Calu3 (cell line): ENCODE measurements around the gene GDPGP1. TPM values are rescaled to one million over a fixed set of nuclear protein-coding genes. Genes with fewer than 3 reads are reported as not detected.
A peak's percentile ranks its signal among the peaks of the same experiment; 100 is the strongest.

Experiments used
- BruUV-seq: library from RNA; stranded (reverse); fragments of 400-500 nt; replicated peaks from 2 replicates; lab custom pipeline; 2021; lab: Mats Ljungman, UMichigan
- CTCF ChIA-PET: fragments of 300-600 bp; sonication (Branson Sonifier 250); formaldehyde crosslinking; loops from one replicate; lab custom pipeline; 2022; ENCODE audit warnings: antibody characterized with exemption; lab: Charles Lee
- DNase-seq: peaks from one replicate; pipeline ENCODE4 v3.0.0; 2022
- H3K27ac Mint-ChIP-seq: one replicate; pipeline ENCODE4 v1.8.0; 2022; ENCODE audit warnings: mixed read lengths; ENCODE audit not compliant: unreplicated experiment
- H3K27me3 Mint-ChIP-seq: one replicate; pipeline ENCODE4 v1.8.0; 2022; ENCODE audit warnings: mixed read lengths; ENCODE audit not compliant: unreplicated experiment
- H3K36me3 Mint-ChIP-seq: one replicate; pipeline ENCODE4 v1.8.0; 2022; ENCODE audit warnings: mild to moderate bottlenecking, moderate library complexity, mixed read lengths; ENCODE audit not compliant: insufficient read depth, unreplicated experiment
- H3K4me1 Mint-ChIP-seq: one replicate; pipeline ENCODE4 v1.8.0; 2022; ENCODE audit warnings: mild to moderate bottlenecking, low read depth, mixed read lengths; ENCODE audit not compliant: unreplicated experiment
- H3K4me3 Mint-ChIP-seq: one replicate; pipeline ENCODE4 v1.8.0; 2022; ENCODE audit warnings: mild to moderate bottlenecking, low read depth, moderate library complexity, mixed read lengths; ENCODE audit not compliant: unreplicated experiment
- H3K9me3 Mint-ChIP-seq: one replicate; pipeline ENCODE4 v1.8.0; 2022; ENCODE audit warnings: low read depth, mixed read lengths; ENCODE audit not compliant: unreplicated experiment
- CTCF ChIP-seq: fragments of 200-600 bp; IDR thresholded peaks from one replicate; pipeline ENCODE4 v1.8.0; 2022; ENCODE audit warnings: antibody characterized with exemption; ENCODE audit not compliant: unreplicated experiment
- intact Hi-C: fragments of 100-400 bp; cut with micrococcal nuclease; formaldehyde crosslinking; loops from one replicate; pipeline ENCODE4 v1.10.0; 2022; ENCODE audit not compliant: unreplicated experiment
- total RNA-seq: library from RNA; stranded (reverse); gene quantifications from 2 replicates; pipeline ENCODE4 v1.2.3, GENCODE V29; 2022

GDPGP1 gene
- total RNA-seq, 1 experiment from 2014 or later = 20.3 TPM

GRCh38 chr15:90213818-90214204 lies 20.2 kb upstream of the GDPGP1 start:
- Mint-ChIP-seq H3K4me1 (peaks cover 58% of the 10 kb centered on the region), H3K27me3 (no peaks in the 10 kb centered on the region)

GRCh38 chr15:90214553-90215196 lies 19.3 kb upstream of the GDPGP1 start:
- BruUV-seq = no TSS peak
- H3K27ac Mint-ChIP-seq = no peak overlapping the region
- TF ChIP-seq CTCF = peak; percentile 38

More at GRCh38 chr15:90213818-90214204, 20.2 kb upstream of the GDPGP1 start:
- H3K9me3 Mint-ChIP-seq = no peaks in the 10 kb centered on the region
- H3K36me3 Mint-ChIP-seq = peaks cover 56% of the 10 kb centered on the region
- H3K4me3 Mint-ChIP-seq = peak overlapping the region; percentile 51
- no TSS peak for BruUV-seq
- peak overlapping the region; percentile 88 for H3K27ac Mint-ChIP-seq
- CTCF ChIA-PET = interaction anchor here (0.6 to 3.3 kb wide), 4 partner anchors 12 to 1058 kb away, joined by 4 to 13 read pairs (median 8); partner anchors contain the start of gene SEMA4B
- intact Hi-C loops = loop anchor here (2.0 kb wide), 1 partner anchor 29 kb away; no protein-coding TSS in a partner anchor
- no peak for DNase-seq
- TF ChIP-seq CTCF = no peak

GRCh38 chr15:90217671-90218394 lies 16.2 kb upstream of the GDPGP1 start:
- BruUV-seq = no TSS peak
- no peak for TF ChIP-seq CTCF
- Mint-ChIP-seq H3K27me3 (no peaks in the 10 kb centered on the region), H3K4me1 (peaks cover 30% of the 10 kb centered on the region), H3K36me3 (peaks cover 55% of the 10 kb centered on the region), H3K9me3 (no peaks in the 10 kb centered on the region), H3K27ac (no peak overlapping the region), H3K4me3 (no peak overlapping the region)
- DNase-seq = no peak
- intact Hi-C loops = no loop called here
- CTCF ChIA-PET = interaction anchor here (0.5 kb wide), 1 partner anchor 306 kb away, joined by 3 read pairs; no protein-coding TSS in a partner anchor

More at GRCh38 chr15:90214553-90215196, 19.3 kb upstream of the GDPGP1 start:
- CTCF ChIA-PET = interaction anchor here (0.7 to 3.3 kb wide), 6 partner anchors 13 to 454 kb away, joined by 3 to 13 read pairs (median 4); partner anchors contain the start of gene SEMA4B
- H3K4me1 Mint-ChIP-seq = peaks cover 53% of the 10 kb centered on the region
- H3K27me3 Mint-ChIP-seq = no peaks in the 10 kb centered on the region
- H3K9me3 Mint-ChIP-seq = no peaks in the 10 kb centered on the region
- intact Hi-C loops = no loop called here
- no peak overlapping the region for H3K4me3 Mint-ChIP-seq
- no peak for DNase-seq
- H3K36me3 Mint-ChIP-seq = peaks cover 54% of the 10 kb centered on the region

- Mint-ChIP-seq H3K4me1 (peaks cover 18% of the 10 kb centered on the region), H3K36me3 (peaks cover 60% of the 10 kb centered on the region), H3K27ac (no peak overlapping the region), H3K9me3 (no peaks in the 10 kb centered on the region), H3K27me3 (no peaks in the 10 kb centered on the region), H3K4me3 (no peak overlapping the region)
- CTCF ChIA-PET = interaction anchor here (0.6 to 0.9 kb wide), 2 partner anchors 9 to 76 kb away, joined by 3 to 4 read pairs; no protein-coding TSS in a partner anchor
- no TSS peak for BruUV-seq
- peak; percentile 88 for TF ChIP-seq CTCF
- DNase-seq = peak; percentile 68
- intact Hi-C loops = no loop called here
These were observed 14.4 kb upstream of the GDPGP1 start for GRCh38 chr15:90219421-90220141.
